Measurements from ENCODE around the gene PLAU. TPM values are rescaled to one million over a fixed set of nuclear protein-coding genes. Genes with fewer than 3 reads are reported as not detected.

PLAU gene
- total and polyA plus RNA-seq, 9 of the 15 experiments (the other 6 are each of a cell fraction or from before 2014, with no cell fraction given), result 2.1 to 16.9 (median 3.3) TPM

DNA sequence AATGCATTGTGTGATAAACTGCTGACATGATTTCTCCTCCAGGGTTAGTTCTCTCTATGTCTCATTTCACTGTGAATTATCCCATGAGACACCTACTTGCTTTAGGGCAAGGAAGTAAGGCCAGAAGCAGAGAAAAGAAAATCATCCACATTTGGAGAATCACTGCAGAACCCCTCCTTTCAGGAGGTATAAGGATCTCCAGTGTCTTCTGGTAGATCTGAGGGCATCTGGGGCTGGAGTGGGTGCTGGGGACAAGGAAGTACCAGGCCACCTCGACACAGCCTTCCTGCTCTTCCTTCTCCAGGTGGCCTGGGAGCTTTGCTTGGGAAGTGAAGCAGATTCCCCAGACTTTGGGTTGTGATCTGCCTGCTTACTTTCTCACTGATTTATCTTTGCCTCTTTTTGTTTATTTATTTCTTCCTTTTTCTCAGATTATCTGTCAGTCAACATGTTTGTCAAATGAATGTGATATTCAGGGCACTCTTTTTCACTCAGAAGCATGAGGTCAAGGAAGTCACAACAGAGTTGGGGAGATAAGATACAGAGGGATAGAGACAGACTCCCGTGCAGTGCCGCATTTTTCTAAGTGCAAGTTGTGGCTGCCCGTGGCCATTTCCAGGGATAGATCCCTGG lies 24.2 kb upstream of the PLAU start (continued):
- TF ChIP-seq, protein P1, sequence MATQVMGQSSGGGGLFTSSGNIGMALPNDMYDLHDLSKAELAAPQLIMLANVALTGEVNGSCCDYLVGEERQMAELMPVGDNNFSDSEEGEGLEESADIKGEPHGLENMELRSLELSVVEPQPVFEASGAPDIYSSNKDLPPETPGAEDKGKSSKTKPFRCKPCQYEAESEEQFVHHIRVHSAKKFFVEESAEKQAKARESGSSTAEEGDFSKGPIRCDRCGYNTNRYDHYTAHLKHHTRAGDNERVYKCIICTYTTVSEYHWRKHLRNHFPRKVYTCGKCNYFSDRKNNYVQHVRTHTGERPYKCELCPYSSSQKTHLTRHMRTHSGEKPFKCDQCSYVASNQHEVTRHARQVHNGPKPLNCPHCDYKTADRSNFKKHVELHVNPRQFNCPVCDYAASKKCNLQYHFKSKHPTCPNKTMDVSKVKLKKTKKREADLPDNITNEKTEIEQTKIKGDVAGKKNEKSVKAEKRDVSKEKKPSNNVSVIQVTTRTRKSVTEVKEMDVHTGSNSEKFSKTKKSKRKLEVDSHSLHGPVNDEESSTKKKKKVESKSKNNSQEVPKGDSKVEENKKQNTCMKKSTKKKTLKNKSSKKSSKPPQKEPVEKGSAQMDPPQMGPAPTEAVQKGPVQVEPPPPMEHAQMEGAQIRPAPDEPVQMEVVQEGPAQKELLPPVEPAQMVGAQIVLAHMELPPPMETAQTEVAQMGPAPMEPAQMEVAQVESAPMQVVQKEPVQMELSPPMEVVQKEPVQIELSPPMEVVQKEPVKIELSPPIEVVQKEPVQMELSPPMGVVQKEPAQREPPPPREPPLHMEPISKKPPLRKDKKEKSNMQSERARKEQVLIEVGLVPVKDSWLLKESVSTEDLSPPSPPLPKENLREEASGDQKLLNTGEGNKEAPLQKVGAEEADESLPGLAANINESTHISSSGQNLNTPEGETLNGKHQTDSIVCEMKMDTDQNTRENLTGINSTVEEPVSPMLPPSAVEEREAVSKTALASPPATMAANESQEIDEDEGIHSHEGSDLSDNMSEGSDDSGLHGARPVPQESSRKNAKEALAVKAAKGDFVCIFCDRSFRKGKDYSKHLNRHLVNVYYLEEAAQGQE (IDR thresholded peaks at IDR 0.05; ENCODE audit: borderline replicate concordance), result peak; percentile 10; the same call in 1 of the 2 replicates
- TF ChIP-seq, protein P1 (CRISPR knock-in tag; IDR thresholded peaks at IDR 0.05; ENCODE audit: low read depth), result no peak
- TF ChIP-seq MEIS2 (IDR thresholded peaks at IDR 0.05; ENCODE audit: partially characterized antibody) (peak; percentile 59), BHLHE40 (IDR thresholded peaks at IDR 0.05; ENCODE audit: low read length) (peak; percentile 70), KDM1A (IDR thresholded peaks at IDR 0.05) (0 out of 4 replicates have a peak, but pooled peaks of 1 of the 2 experiments have one; percentile 20), MYC (IDR thresholded peaks at IDR 0.05; ENCODE audit: low read depth, low read length) (0 out of 2 replicates have a peak, but pooled peaks have one; percentile 27), MYC (CRISPR knock-in tag; IDR thresholded peaks at IDR 0.05; ENCODE audit: borderline replicate concordance, low read depth) (no peak), ESRRB (CRISPR knock-in tag; IDR thresholded peaks at IDR 0.05; ENCODE audit: borderline replicate concordance) (no peak), TRIM24 (IDR thresholded peaks at IDR 0.05) (no peak), RCOR1 (IDR thresholded peaks at IDR 0.05; ENCODE audit: borderline replicate concordance in 1 of 2, low read depth in 2 of 2, low read length in 2 of 2) (peak in 1 of 2 experiments; percentile 50; a peak in 1 of 4 replicates), EP300 (IDR thresholded peaks at IDR 0.05; ENCODE audit: low read length) (0 out of 2 replicates have a peak, but pooled peaks have one; percentile 28)
- TF ChIP-seq, protein P2, sequence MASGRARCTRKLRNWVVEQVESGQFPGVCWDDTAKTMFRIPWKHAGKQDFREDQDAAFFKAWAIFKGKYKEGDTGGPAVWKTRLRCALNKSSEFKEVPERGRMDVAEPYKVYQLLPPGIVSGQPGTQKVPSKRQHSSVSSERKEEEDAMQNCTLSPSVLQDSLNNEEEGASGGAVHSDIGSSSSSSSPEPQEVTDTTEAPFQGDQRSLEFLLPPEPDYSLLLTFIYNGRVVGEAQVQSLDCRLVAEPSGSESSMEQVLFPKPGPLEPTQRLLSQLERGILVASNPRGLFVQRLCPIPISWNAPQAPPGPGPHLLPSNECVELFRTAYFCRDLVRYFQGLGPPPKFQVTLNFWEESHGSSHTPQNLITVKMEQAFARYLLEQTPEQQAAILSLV (tag; IDR thresholded peaks at IDR 0.05), result no peak

Measured in K562 (cell line).